Keratinocyte (primary cell): ENCODE data around the gene CNOT3. TPM values are rescaled to one million over a fixed set of nuclear protein-coding genes. Genes with fewer than 3 reads are reported as not detected.

ENCODE experiments used
- DNase-seq: peaks from one replicate; pipeline ENCODE4 v3.0.0-alpha.2; 2011; ENCODE audit warnings: low read depth, missing footprints, low spot score
- FAIRE-seq: peaks from 2 replicates; lab custom pipeline; 2011; peaks lifted over from hg19 to GRCh38; lab: Jason Lieb, UNC
- H2AFZ ChIP-seq: 2 replicates; pipeline ENCODE4 v1.6.0; 2012; ENCODE audit warnings: low read length, control low read depth, inconsistent platforms; ENCODE audit not compliant: control insufficient read depth
- H3K27ac ChIP-seq: 2 replicates; pipeline ENCODE4 v1.5.1; 2011; ENCODE audit warnings: low read length; ENCODE audit not compliant: control insufficient read depth, insufficient read depth
- H3K27me3 ChIP-seq: 3 replicates; pipeline ENCODE4 v1.6.0; 2011; ENCODE audit warnings: low read length; ENCODE audit not compliant: control insufficient read depth, insufficient read depth; ENCODE audit errors: extremely low read depth
- H3K36me3 ChIP-seq, 2 experiments: 2 replicates in 1 of 2; 3 replicates in 1 of 2; pipeline ENCODE4 v1.5.1; 2011; ENCODE audit warnings: low read length in 2 of 2, mild to moderate bottlenecking in 1 of 2; ENCODE audit not compliant: control insufficient read depth in 2 of 2, insufficient read depth in 2 of 2; ENCODE audit errors: extremely low read depth in 1 of 2
- H3K4me1 ChIP-seq: 3 replicates; pipeline ENCODE4 v1.5.1; 2011; ENCODE audit warnings: low read length; ENCODE audit not compliant: control insufficient read depth, insufficient read depth; ENCODE audit errors: extremely low read depth
- H3K4me2 ChIP-seq: 3 replicates; pipeline ENCODE4 v1.6.0; 2011; ENCODE audit warnings: low read depth, low read length; ENCODE audit not compliant: control insufficient read depth, insufficient read depth; ENCODE audit errors: extremely low read depth
- H3K4me3 ChIP-seq, 3 experiments: fragments of 200-600 bp in 1 of 3; sonication (generic) in 1 of 3; 2 replicates in 2 of 3; 3 replicates in 1 of 3; pipeline ENCODE4 v1.5.1; 2011 to 2016; ENCODE audit warnings: low read length in 3 of 3, mild to moderate bottlenecking in 3 of 3, control low read depth in 2 of 3, inconsistent platforms in 1 of 3, low read depth in 1 of 3, mixed read lengths in 1 of 3, mixed run types in 1 of 3, moderate library complexity in 1 of 3; ENCODE audit not compliant: control insufficient read depth in 2 of 3, insufficient read depth in 2 of 3; ENCODE audit errors: extremely low read depth in 1 of 3
- H3K79me2 ChIP-seq: 2 replicates; pipeline ENCODE4 v1.6.0; 2012; ENCODE audit warnings: low read length; ENCODE audit not compliant: control insufficient read depth, insufficient read depth
- H3K9ac ChIP-seq: 3 replicates; pipeline ENCODE4 v1.6.0; 2011; ENCODE audit warnings: low read length; ENCODE audit not compliant: control insufficient read depth, insufficient read depth; ENCODE audit errors: extremely low read depth
- H3K9me1 ChIP-seq: 3 replicates; pipeline ENCODE4 v1.6.0; 2011; ENCODE audit warnings: low read length; ENCODE audit not compliant: control insufficient read depth, insufficient read depth; ENCODE audit errors: extremely low read depth
- H3K9me3 ChIP-seq: 2 replicates; pipeline ENCODE4 v1.5.1; 2012; ENCODE audit warnings: low read depth, low read length; ENCODE audit not compliant: control insufficient read depth
- H4K20me1 ChIP-seq: 3 replicates; pipeline ENCODE4 v1.6.0; 2011; ENCODE audit warnings: low read length; ENCODE audit not compliant: control insufficient read depth, insufficient read depth; ENCODE audit errors: extremely low read depth
- CTCF ChIP-seq, 3 experiments: IDR thresholded peaks in 1 of 3; conservative IDR thresholded peaks in 1 of 3; optimal IDR thresholded peaks in 1 of 3; 2 replicates in 2 of 3; 3 replicates in 1 of 3; pipeline versions ENCODE3 to v1.5.1; 2011; ENCODE audit warnings: low read length in 3 of 3, mild to moderate bottlenecking in 3 of 3, moderate library complexity in 2 of 3, control low read depth in 1 of 3, inconsistent platforms in 1 of 3; ENCODE audit not compliant: insufficient read depth in 2 of 3; ENCODE audit errors: extremely low read depth in 1 of 3
- EZH2 ChIP-seq: IDR thresholded peaks from one replicate; pipeline ENCODE4 v1.6.1; 2012; ENCODE audit warnings: inconsistent platforms, mild to moderate bottlenecking, low read length, moderate library complexity
- dilution Hi-C: fragments of 300-500 bp; cut with MboI; formaldehyde crosslinking; loops from one replicate; pipeline ENCODE4 v1.7.0; 2020; ENCODE audit warnings: low sequenced_read_pairs; ENCODE audit not compliant: extremely low pct_ligation_motif_present
- polyA plus RNA-seq, 5 experiments: library from polyadenylated mRNA; depleted of rRNA in 3 of 5; stranded (reverse) in 3 of 5; stranded (forward) in 1 of 5; unstranded in 1 of 5; fragments of >200 nt; gene quantifications; 1 replicate in 1 of 5; 2 replicates in 3 of 5; 3 replicates in 1 of 5; pipeline versions ENCODE4 v1.2.1 to v1.2.3, GENCODE V29; 2011 to 2012; ENCODE audit warnings: missing spikeins in 2 of 5, low read depth in 1 of 5, low replicate concordance in 1 of 5

Gene CNOT3
- polyA plus RNA-seq, 1 donor (not counting 4 experiments of a cell fraction or from before 2014, with no cell fraction given) = 8.6 TPM

- no peak overlapping the region for H3K9ac ChIP-seq
- H3K27ac ChIP-seq = no peak overlapping the region
- peak overlapping the region; percentile 18 for H3K4me2 ChIP-seq
- H2AFZ ChIP-seq = no peak overlapping the region
- dilution Hi-C loops = no loop called here
- no peaks in the 10 kb centered on the region for H4K20me1 ChIP-seq
- H3K9me1 ChIP-seq = no peaks in the 10 kb centered on the region
- DNase-seq (no peak), FAIRE-seq (no peak)
- peak overlapping the region; percentile 38 to 50 (median 39) for H3K4me3 ChIP-seq
- no peaks in the 10 kb centered on the region for H3K9me3 ChIP-seq
- H3K36me3 ChIP-seq = peaks cover 1 to 2% of the 10 kb centered on the region in 2 experiments
- H3K79me2 ChIP-seq = peaks cover 7% of the 10 kb centered on the region
- TF ChIP-seq CTCF (optimal IDR thresholded peaks at IDR 0.05 in 1 of 3, IDR thresholded peaks at IDR 0.05 in 1 of 3, conservative IDR thresholded peaks at IDR 0.05 in 1 of 3; ENCODE audit: extremely low read depth in 1 of 3, insufficient read depth in 2 of 3, low read length in 3 of 3) (no peak), EZH2 (no peak)
- H3K4me1 ChIP-seq = peaks cover 24% of the 10 kb centered on the region
- H3K27me3 ChIP-seq = no peaks in the 10 kb centered on the region
These were observed 25.3 kb downstream of the CNOT3 start for GRCh38 chr19:54162884-54163283.

GRCh38 chr19:54164369-54165068 is 27.0 kb downstream of the CNOT3 start:
- Histone ChIP-seq H2AFZ (no peak overlapping the region), H3K4me3 (no peak overlapping the region), H3K27ac (no peak overlapping the region), H3K79me2 (no peaks in the 10 kb centered on the region), H4K20me1 (no peaks in the 10 kb centered on the region), H3K9me3 (no peaks in the 10 kb centered on the region), H3K9me1 (no peaks in the 10 kb centered on the region), H3K4me2 (no peak overlapping the region), H3K9ac (no peak overlapping the region), H3K36me3 (no peaks in the 10 kb centered on the region), H3K4me1 (peaks cover 14% of the 10 kb centered on the region), H3K27me3 (no peaks in the 10 kb centered on the region)
- TF ChIP-seq EZH2 (no peak), CTCF (optimal IDR thresholded peaks at IDR 0.05 in 1 of 3, IDR thresholded peaks at IDR 0.05 in 1 of 3, conservative IDR thresholded peaks at IDR 0.05 in 1 of 3; ENCODE audit: extremely low read depth in 1 of 3, insufficient read depth in 2 of 3, low read length in 3 of 3) (no peak)
- dilution Hi-C loops = no loop called here
- FAIRE-seq (no peak), DNase-seq (no peak)
